Testis (tissue), 3 donors: ENCODE data around the gene C20orf96. TPM values are rescaled to one million over a fixed set of nuclear protein-coding genes. Genes with fewer than 3 reads are reported as not detected.

Experiments used
- DNase-seq: peaks from one replicate; pipeline ENCODE4 v3.0.0-alpha.2; 2019
- H3K27ac ChIP-seq, 2 donors: fragments of 200-600 bp; sonication (generic); one replicate each; pipeline ENCODE4 v1.5.1; 2019
- H3K27me3 ChIP-seq: fragments of 200-600 bp; sonication (generic); one replicate; pipeline ENCODE4 v1.5.1; 2019
- H3K36me3 ChIP-seq: fragments of 200-600 bp; sonication (generic); one replicate; pipeline ENCODE4 v1.5.1; 2017; ENCODE audit warnings: low read depth; ENCODE audit errors: missing control alignments
- H3K4me1 ChIP-seq: fragments of 200-600 bp; sonication (generic); one replicate; pipeline ENCODE4 v1.5.1; 2019
- H3K4me3 ChIP-seq, 2 donors: fragments of 200-600 bp; sonication (generic); one replicate each; pipeline ENCODE4 v1.5.1; 2017 to 2019
- H3K9me3 ChIP-seq: fragments of 200-600 bp; sonication (generic); one replicate; pipeline ENCODE4 v1.5.1; 2017
- CTCF ChIP-seq, 3 experiments: fragments of 450-650 bp in 2 of 3; fragments of 200-600 bp in 1 of 3; sonication (generic) in 1 of 3; IDR thresholded peaks; one replicate each; pipeline ENCODE4 v1.5.1; 2016 to 2019; ENCODE audit warnings: antibody characterized with exemption in 3 of 3, mild to moderate bottlenecking in 2 of 3, moderate library complexity in 1 of 3
- POLR2A ChIP-seq: fragments of 450-650 bp; IDR thresholded peaks from one replicate; pipeline ENCODE4 v1.6.1; 2017; ENCODE audit warnings: antibody characterized with exemption, mild to moderate bottlenecking, moderate library complexity
- WGBS, 2 donors: methylation state at CpG; one replicate each; pipeline ENCODE4 v1.1.5; 2018; 5-methylcytosine and 5-hydroxymethylcytosine counted together
- intact Hi-C: fragments of 100-400 bp; cut with DNase I; formaldehyde crosslinking; loops from one replicate; pipeline ENCODE4 v1.15.1; 2023; ENCODE audit warnings: low total_unique reads
- polyA plus RNA-seq: library from polyadenylated mRNA; stranded (reverse); fragments of 350-450 nt; fragmentation: Illumina TruSeq; extraction: RNeasy Lipid Tissue Mini Kit (QIAGEN cat#74804); gene quantifications from one replicate; pipeline ENCODE4 v1.2.3, GENCODE V29; 2014; ENCODE audit warnings: low read depth, low replicate concordance; ENCODE audit not compliant: insufficient read depth
- total RNA-seq, 2 donors: library from RNA; depleted of rRNA; stranded (reverse); fragments of >200 nt; gene quantifications; one replicate each; pipeline ENCODE4 v1.2.3, GENCODE V29; 2016

Gene C20orf96
- total and polyA plus RNA-seq, 3 donors from 2014 or later, result 16.7 to 46.3 (median 32.0) TPM

- H3K9me3 ChIP-seq, result no peaks in the 10 kb centered on the region
- no peak for TF ChIP-seq POLR2A
- no peak for TF ChIP-seq CTCF (IDR thresholded peaks at IDR 0.05)
- intact Hi-C loops, result no loop called here
- H3K27ac ChIP-seq, result peak overlapping the region; percentile 21 to 60
- peaks cover 4% of the 10 kb centered on the region for H3K4me1 ChIP-seq
- peak overlapping the region; percentile 53 to 68 for H3K4me3 ChIP-seq
- no peaks in the 10 kb centered on the region for H3K27me3 ChIP-seq
- no peak for DNase-seq
- 3% methylated on average over 7 of the region's 7 CpGs for WGBS, 2 donors
- H3K36me3 ChIP-seq, result no peaks in the 10 kb centered on the region
These were observed 20.1 kb upstream of the C20orf96 start for GRCh38 chr20:310645-311044.

DNA sequence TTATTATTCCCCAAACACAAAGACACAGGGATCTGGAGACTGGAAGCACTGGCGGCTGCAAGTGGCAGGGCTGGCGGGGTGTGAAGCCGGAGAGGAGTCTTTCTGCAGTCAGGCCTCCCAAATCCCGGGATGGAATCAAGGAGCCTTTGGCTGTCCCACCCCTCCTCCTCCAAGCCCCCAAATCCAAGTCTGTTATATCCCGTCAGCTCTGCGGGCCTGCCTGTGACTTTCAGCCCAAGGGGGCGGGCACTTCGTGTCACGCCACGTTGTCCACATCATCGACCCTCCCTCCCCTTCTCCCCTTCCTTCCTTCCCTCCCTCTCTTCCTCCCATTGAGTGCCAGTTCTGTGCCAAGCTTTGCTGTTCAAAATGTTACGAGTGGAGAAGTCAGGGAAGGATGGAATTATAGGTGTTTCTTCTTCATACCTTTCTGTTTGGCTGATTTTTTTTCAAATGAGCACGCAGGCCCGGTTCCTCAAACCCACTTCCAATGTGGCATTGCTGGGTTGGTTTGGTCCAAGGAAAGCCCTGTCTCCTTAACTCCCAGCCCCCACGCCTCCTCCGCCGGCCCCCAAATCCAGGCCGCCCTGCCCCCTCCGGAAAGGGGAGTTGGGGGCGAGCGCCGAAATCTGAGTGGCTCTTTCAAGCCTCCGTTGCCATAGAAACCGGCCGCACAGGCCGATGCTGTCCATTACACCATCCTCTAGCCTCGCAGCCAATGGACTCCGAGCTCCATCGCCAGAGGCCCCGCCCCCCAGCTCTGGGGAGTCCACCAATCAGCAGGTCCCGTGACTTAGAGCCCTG, 19.5 kb upstream of the C20orf96 start:
- Histone ChIP-seq H3K4me3 (peak overlapping the region; percentile 53 to 68), H3K9me3 (no peaks in the 10 kb centered on the region), H3K27me3 (no peaks in the 10 kb centered on the region), H3K27ac (peak overlapping the region; percentile 60 to 89), H3K4me1 (peaks cover 4% of the 10 kb centered on the region), H3K36me3 (no peaks in the 10 kb centered on the region)
- intact Hi-C loops, result no loop called here
- 1 to 2% methylated on average over 31 of the region's 31 CpGs for WGBS, 2 donors
- TF ChIP-seq POLR2A, result no peak
- TF ChIP-seq CTCF (IDR thresholded peaks at IDR 0.05), result peak in 1 of 3 experiments; percentile 9
- peak; percentile 100 for DNase-seq

- 1 to 3% methylated on average over 6 of the region's 6 CpGs for WGBS, 2 donors
- Histone ChIP-seq H3K4me1 (peaks cover 4% of the 10 kb centered on the region), H3K27ac (peak overlapping the region; percentile 60 to 89), H3K27me3 (no peaks in the 10 kb centered on the region), H3K36me3 (no peaks in the 10 kb centered on the region), H3K9me3 (no peaks in the 10 kb centered on the region), H3K4me3 (peak overlapping the region; percentile 53 to 68)
- no peak for DNase-seq
- TF ChIP-seq CTCF (IDR thresholded peaks at IDR 0.05) (no peak), POLR2A (no peak)
- intact Hi-C loops, result no loop called here
These were observed 18.8 kb upstream of the C20orf96 start for GRCh38 chr20:309306-309840.

DNA sequence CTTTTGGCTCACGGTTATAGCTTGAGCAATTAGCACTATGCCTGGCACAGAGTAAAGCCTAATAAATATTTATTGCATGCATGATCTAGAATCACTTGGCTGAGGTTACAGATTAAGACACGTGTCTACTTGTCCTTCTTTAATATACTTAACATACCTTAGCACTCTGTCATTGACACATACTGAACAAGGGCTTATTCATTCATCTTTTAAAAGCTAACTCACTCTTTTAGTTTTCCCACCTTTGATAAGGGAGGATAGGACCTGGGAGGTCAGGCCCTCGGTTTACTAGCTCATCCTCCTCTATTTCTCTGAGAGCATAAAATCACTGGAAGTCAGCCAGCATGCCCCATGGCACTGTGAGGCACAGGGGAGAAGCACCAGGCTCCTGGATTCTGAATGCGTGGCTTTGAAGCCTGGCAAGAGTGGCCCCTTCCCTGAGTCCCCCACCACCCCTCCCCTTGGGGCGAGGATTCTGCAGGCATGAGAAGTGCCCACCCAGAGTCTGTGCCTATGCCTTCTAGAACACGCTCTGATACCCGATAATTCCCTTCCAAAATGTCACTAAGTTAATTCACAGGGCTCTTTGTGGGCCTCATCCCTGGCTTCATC, 18.0 kb upstream of the C20orf96 start:
- intact Hi-C loops, result no loop called here
- no peak for DNase-seq
- 72 to 85% methylated on average over 6 to 7 of the region's 7 CpGs for WGBS, 2 donors

More for the DNA sequence above, 18.0 kb upstream of the C20orf96 start:
- no peaks in the 10 kb centered on the region for H3K36me3 ChIP-seq
- H3K27ac ChIP-seq, result no peak overlapping the region
- no peaks in the 10 kb centered on the region for H3K9me3 ChIP-seq
- H3K4me1 ChIP-seq, result peaks cover 4% of the 10 kb centered on the region
- H3K4me3 ChIP-seq, result no peak overlapping the region
- H3K27me3 ChIP-seq, result no peaks in the 10 kb centered on the region
- TF ChIP-seq CTCF (IDR thresholded peaks at IDR 0.05), result no peak
- TF ChIP-seq POLR2A, result no peak
